HCT116 (cell line): Measurements from ENCODE around the gene PRSS57.

ENCODE experiments used
- CTCF ChIP-seq, 3 experiments: fragments of 200-600 bp in 1 of 3; sonication (generic) in 1 of 3; IDR thresholded peaks in 2 of 3; conservative IDR thresholded peaks in 1 of 3; 2 replicates each; pipeline ENCODE4 v1.5.1; 2012 to 2017; ENCODE audit warnings: low read depth in 2 of 3, low read length in 2 of 3, antibody characterized with exemption in 1 of 3, borderline replicate concordance in 1 of 3, control low read depth in 1 of 3, mild to moderate bottlenecking in 1 of 3, mixed read lengths in 1 of 3, mixed run types in 1 of 3, moderate library complexity in 1 of 3; ENCODE audit not compliant: insufficient read depth in 1 of 3
- EZH2 ChIP-seq: fragments of 200-600 bp; sonication (generic); IDR thresholded peaks from 2 replicates; pipeline ENCODE4 v1.6.1; 2017; ENCODE audit warnings: antibody characterized with exemption, mixed run types
- MAX ChIP-seq: IDR thresholded peaks from 2 replicates; pipeline ENCODE4 v1.6.1; 2012
- POLR2A ChIP-seq: IDR thresholded peaks from 2 replicates; pipeline ENCODE4 v1.7.0; 2011; ENCODE audit warnings: borderline replicate concordance; ENCODE audit not compliant: insufficient read depth, insufficient read length; ENCODE audit errors: extremely low read depth
- RAD21 ChIP-seq: IDR thresholded peaks from 2 replicates; pipeline ENCODE4 v1.6.1; 2012; ENCODE audit warnings: low read depth, mild to moderate bottlenecking
- SRF ChIP-seq: IDR thresholded peaks from 2 replicates; pipeline ENCODE4 v1.6.1; 2012; ENCODE audit warnings: low read depth
- YY1 ChIP-seq: IDR thresholded peaks from 2 replicates; pipeline ENCODE4 v1.6.1; 2011; ENCODE audit warnings: low read length, low read depth, moderate library complexity, mild to moderate bottlenecking; ENCODE audit not compliant: insufficient replicate concordance; ENCODE audit errors: extremely low read depth
- ZBTB33 ChIP-seq: IDR thresholded peaks from 2 replicates; pipeline ENCODE4 v1.6.1; 2011; ENCODE audit warnings: mild to moderate bottlenecking, low read length, moderate library complexity; ENCODE audit not compliant: insufficient replicate concordance; ENCODE audit errors: extremely low read depth
- ZFX ChIP-seq: fragments of 450-650 bp; IDR thresholded peaks from 2 replicates; pipeline ENCODE4 v1.6.1; 2017
- ZNF274 ChIP-seq: fragments of 200-500 bp; sonication (Bioruptor generic); IDR thresholded peaks from 2 replicates; pipeline ENCODE4 v1.6.1; 2014; ENCODE audit warnings: mild to moderate bottlenecking, low read depth, low read length, inconsistent platforms

GRCh38 chr19:688214-688613 is 7.0 kb downstream of the PRSS57 start:
- no peak for TF ChIP-seq YY1
- TF ChIP-seq CTCF (IDR thresholded peaks at IDR 0.05 in 2 of 3, conservative IDR thresholded peaks at IDR 0.05 in 1 of 3; ENCODE audit: borderline replicate concordance in 1 of 3, insufficient read depth in 1 of 3, low read depth in 2 of 3, low read length in 2 of 3) = no peak
- TF ChIP-seq ZBTB33 = no peak
- TF ChIP-seq ZNF274 = no peak
- no peak for TF ChIP-seq RAD21
- TF ChIP-seq MAX = no peak
- no peak for TF ChIP-seq EZH2
- TF ChIP-seq SRF = no peak
- no peak for TF ChIP-seq ZFX
- TF ChIP-seq POLR2A = no peak
